Nephron progenitor cell (in vitro differentiated cells): ENCODE results near the gene RNF144A.

Experiments used
- DNase-seq: peaks from one replicate; pipeline ENCODE4 v3.0.0; 2021
- H3K27ac Mint-ChIP-seq: 2 replicates; pipeline ENCODE4 v1.8.0; 2021; ENCODE audit warnings: mild to moderate bottlenecking, moderate library complexity, mixed read lengths
- H3K27me3 Mint-ChIP-seq: 2 replicates; pipeline ENCODE4 v1.8.0; 2021; ENCODE audit warnings: mild to moderate bottlenecking, low read depth, mixed read lengths; ENCODE audit not compliant: poor library complexity
- H3K36me3 Mint-ChIP-seq: 2 replicates; pipeline ENCODE4 v1.8.0; 2021; ENCODE audit warnings: low read depth, mixed read lengths
- H3K4me1 Mint-ChIP-seq: 2 replicates; pipeline ENCODE4 v1.8.0; 2021; ENCODE audit warnings: mixed read lengths
- H3K4me3 Mint-ChIP-seq: 2 replicates; pipeline ENCODE4 v1.8.0; 2021; ENCODE audit warnings: mild to moderate bottlenecking, moderate library complexity, mixed read lengths
- H3K9me3 Mint-ChIP-seq: 2 replicates; pipeline ENCODE4 v1.8.0; 2021; ENCODE audit warnings: mild to moderate bottlenecking, moderate library complexity, mixed read lengths
- CTCF ChIP-seq: fragments of 200-600 bp; sonication (generic); IDR thresholded peaks from 2 replicates; pipeline ENCODE4 v1.5.0; 2021; ENCODE audit warnings: antibody characterized with exemption

The RNF144A gene

GRCh38 chr2:6911721-6912120 is 5.5 kb upstream of the RNF144A start:
- no peak for DNase-seq
- peaks cover 11% of the 10 kb centered on the region for H3K4me1 Mint-ChIP-seq

GRCh38 chr2:6913415-6914157 is 3.6 kb upstream of the RNF144A start:
- Mint-ChIP-seq H3K36me3 (peaks cover 11% of the 10 kb centered on the region), H3K9me3 (peaks cover 7% of the 10 kb centered on the region), H3K4me3 (no peak overlapping the region), H3K27me3 (peaks cover 20% of the 10 kb centered on the region), H3K4me1 (peaks cover 12% of the 10 kb centered on the region), H3K27ac (no peak overlapping the region)
- no peak for TF ChIP-seq CTCF
- no peak for DNase-seq

More at GRCh38 chr2:6911721-6912120, 5.5 kb upstream of the RNF144A start:
- no peak overlapping the region for H3K27ac Mint-ChIP-seq
- H3K4me3 Mint-ChIP-seq: no peak overlapping the region
- H3K36me3 Mint-ChIP-seq: peaks cover 11% of the 10 kb centered on the region
- peaks cover 7% of the 10 kb centered on the region for H3K9me3 Mint-ChIP-seq
- no peak for TF ChIP-seq CTCF
- H3K27me3 Mint-ChIP-seq: peaks cover 16% of the 10 kb centered on the region

- peaks cover 20% of the 10 kb centered on the region for H3K36me3 Mint-ChIP-seq
- H3K4me3 Mint-ChIP-seq: no peak overlapping the region
- H3K27me3 Mint-ChIP-seq: peaks cover 20% of the 10 kb centered on the region
- H3K27ac Mint-ChIP-seq: no peak overlapping the region
- peaks cover 7% of the 10 kb centered on the region for H3K9me3 Mint-ChIP-seq
- H3K4me1 Mint-ChIP-seq: peaks cover 23% of the 10 kb centered on the region
- TF ChIP-seq CTCF: no peak
- no peak for DNase-seq
These were observed 2.4 kb upstream of the RNF144A start for GRCh38 chr2:6914828-6915227.

- Mint-ChIP-seq H3K27ac (no peak overlapping the region), H3K27me3 (peaks cover 22% of the 10 kb centered on the region), H3K9me3 (peaks cover 7% of the 10 kb centered on the region), H3K36me3 (peaks cover 20% of the 10 kb centered on the region), H3K4me1 (peaks cover 28% of the 10 kb centered on the region), H3K4me3 (no peak overlapping the region)
- TF ChIP-seq CTCF: no peak
- DNase-seq: no peak
These were observed 1.8 kb upstream of the RNF144A start for GRCh38 chr2:6915399-6915798.

GRCh38 chr2:6916224-6916623 is 988 bp upstream of the RNF144A start:
- no peak overlapping the region for H3K27ac Mint-ChIP-seq
- no peak for DNase-seq
- H3K9me3 Mint-ChIP-seq: peaks cover 7% of the 10 kb centered on the region
- no peak for TF ChIP-seq CTCF
- H3K27me3 Mint-ChIP-seq: peaks cover 23% of the 10 kb centered on the region
- peaks cover 36% of the 10 kb centered on the region for H3K4me1 Mint-ChIP-seq
- peaks cover 21% of the 10 kb centered on the region for H3K36me3 Mint-ChIP-seq
- peak overlapping the region; percentile 78 for H3K4me3 Mint-ChIP-seq

GRCh38 chr2:6916736-6917070 is 509 bp upstream of the RNF144A start:
- Mint-ChIP-seq H3K4me3 (peak overlapping the region; percentile 78), H3K9me3 (peaks cover 7% of the 10 kb centered on the region), H3K36me3 (peaks cover 25% of the 10 kb centered on the region), H3K27ac (no peak overlapping the region), H3K4me1 (peaks cover 41% of the 10 kb centered on the region), H3K27me3 (peaks cover 23% of the 10 kb centered on the region)
- no peak for TF ChIP-seq CTCF
- DNase-seq: no peak
